ENCODE data around the gene CDH1. TPM values are rescaled to one million over a fixed set of nuclear protein-coding genes. Genes with fewer than 3 reads are reported as not detected.

CDH1 gene
- polyA plus RNA-seq, 4 donors: 3.2 to 113 (median 101) TPM

GRCh38 chr16:68731637-68732036, 5.5 kb upstream of the CDH1 start:
- no peak for DNase-seq (ENCODE audit: low read depth in 4 of 4, low spot score in 3 of 4)

GRCh38 chr16:68732042-68732680, 4.9 kb upstream of the CDH1 start:
- no peak for DNase-seq (ENCODE audit: low read depth in 4 of 4, low spot score in 3 of 4)

- DNase-seq (ENCODE audit: low read depth in 4 of 4, low spot score in 3 of 4): no peak
Observed at GRCh38 chr16:68732741-68733399, 4.2 kb upstream of the CDH1 start.

GRCh38 chr16:68733570-68733969, 3.5 kb upstream of the CDH1 start:
- no peak for DNase-seq (ENCODE audit: low read depth in 4 of 4, low spot score in 3 of 4)

- no peak for DNase-seq (ENCODE audit: low read depth in 4 of 4, low spot score in 3 of 4)
Observed at GRCh38 chr16:68734782-68735181, 2.3 kb upstream of the CDH1 start.

- no peak for DNase-seq (ENCODE audit: low read depth in 4 of 4, low spot score in 3 of 4)
Observed at GRCh38 chr16:68736561-68736960, 531 bp upstream of the CDH1 start.

GRCh38 chr16:68737730-68738629, 888 bp downstream of the CDH1 start:
- no peak for DNase-seq (ENCODE audit: low read depth in 4 of 4, low spot score in 3 of 4)

- no peak for DNase-seq (ENCODE audit: low read depth in 4 of 4, low spot score in 3 of 4)
Observed at GRCh38 chr16:68739964-68740627, 3.0 kb downstream of the CDH1 start.

- no peak for DNase-seq (ENCODE audit: low read depth in 4 of 4, low spot score in 3 of 4)
Observed at GRCh38 chr16:68740628-68741346, 3.7 kb downstream of the CDH1 start.

GRCh38 chr16:68743664-68744063, 6.6 kb downstream of the CDH1 start:
- DNase-seq (ENCODE audit: low read depth in 4 of 4, low spot score in 3 of 4): no peak

GRCh38 chr16:68744744-68745280, 7.7 kb downstream of the CDH1 start:
- peak in 1 of 4 donors; percentile 53 for DNase-seq (ENCODE audit: low read depth in 4 of 4, low spot score in 3 of 4)

- DNase-seq (ENCODE audit: low read depth in 4 of 4, low spot score in 3 of 4): no peak
Observed at GRCh38 chr16:68746951-68747350, 9.9 kb downstream of the CDH1 start.

GRCh38 chr16:68749432-68749831, 12.3 kb downstream of the CDH1 start:
- no peak for DNase-seq (ENCODE audit: low read depth in 4 of 4, low spot score in 3 of 4)

GRCh38 chr16:68750193-68750695, 13.2 kb downstream of the CDH1 start:
- no peak for DNase-seq (ENCODE audit: low read depth in 4 of 4, low spot score in 3 of 4)

- DNase-seq (ENCODE audit: low read depth in 4 of 4, low spot score in 3 of 4): no peak
Observed at GRCh38 chr16:68751160-68751559, 14.1 kb downstream of the CDH1 start.

- DNase-seq (ENCODE audit: low read depth in 4 of 4, low spot score in 3 of 4): no peak
Observed at GRCh38 chr16:68752602-68753001, 15.5 kb downstream of the CDH1 start.

GRCh38 chr16:68754084-68754792, 17.1 kb downstream of the CDH1 start:
- DNase-seq (ENCODE audit: low read depth in 4 of 4, low spot score in 3 of 4): no peak

GRCh38 chr16:68756239-68756915, 19.3 kb downstream of the CDH1 start:
- DNase-seq (ENCODE audit: low read depth in 4 of 4, low spot score in 3 of 4): no peak

GRCh38 chr16:68757625-68757935, 20.5 kb downstream of the CDH1 start:
- no peak for DNase-seq (ENCODE audit: low read depth in 4 of 4, low spot score in 3 of 4)
